GM21723 (cell line): ENCODE measurements around the gene MERTK.
"Not testable (repeated sequence)": the region's sequence is repeated elsewhere in the genome, so short reads cannot be mapped to it uniquely, and the experiment has no call there.

ENCODE experiments used
- ATAC-seq: cut with Tn5 transposase; IDR thresholded peaks from one replicate; pipeline ENCODE4 v1.9.1; 2021; ENCODE audit warnings: mild to moderate bottlenecking, moderate library complexity; ENCODE audit not compliant: unreplicated experiment

MERTK gene

DNA sequence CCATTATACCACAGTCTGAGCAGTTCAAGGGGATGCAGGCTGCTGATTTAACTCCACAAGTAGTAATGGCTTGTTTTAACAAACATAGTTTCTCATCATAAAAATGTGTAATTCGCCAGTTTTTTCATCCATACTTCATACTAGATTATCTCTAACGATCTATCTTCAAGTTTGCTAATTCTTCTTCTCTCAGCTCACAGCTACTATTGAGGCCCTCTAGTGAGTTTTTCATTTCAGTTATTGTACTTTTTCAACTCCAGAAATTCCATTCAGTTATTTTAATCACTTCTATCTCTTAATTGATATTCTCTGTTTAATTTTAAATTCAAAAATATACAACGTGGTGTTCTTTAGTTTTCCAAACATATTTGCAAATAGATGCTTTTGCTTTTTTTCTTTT is 136.5 kb downstream of the MERTK start:
- no peak for ATAC-seq

DNA sequence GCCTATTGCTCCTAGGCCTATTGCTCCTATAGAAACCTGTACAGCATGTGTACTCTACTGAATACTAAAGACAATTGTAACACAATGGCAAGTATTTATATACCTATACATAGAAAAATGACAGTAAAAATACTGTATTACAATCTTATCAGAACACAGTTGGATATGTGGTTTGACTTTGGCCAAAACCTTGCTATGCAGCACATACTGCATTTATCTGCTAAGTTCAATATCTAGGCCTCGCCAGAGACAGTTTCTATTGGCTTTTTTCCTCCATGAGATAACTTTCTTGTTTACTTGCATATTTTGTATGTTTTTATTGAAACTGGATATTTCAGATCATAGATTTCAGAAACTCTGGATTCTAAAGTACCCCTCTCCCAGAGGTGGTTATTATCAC is 137.4 kb downstream of the MERTK start:
- no peak for ATAC-seq

DNA sequence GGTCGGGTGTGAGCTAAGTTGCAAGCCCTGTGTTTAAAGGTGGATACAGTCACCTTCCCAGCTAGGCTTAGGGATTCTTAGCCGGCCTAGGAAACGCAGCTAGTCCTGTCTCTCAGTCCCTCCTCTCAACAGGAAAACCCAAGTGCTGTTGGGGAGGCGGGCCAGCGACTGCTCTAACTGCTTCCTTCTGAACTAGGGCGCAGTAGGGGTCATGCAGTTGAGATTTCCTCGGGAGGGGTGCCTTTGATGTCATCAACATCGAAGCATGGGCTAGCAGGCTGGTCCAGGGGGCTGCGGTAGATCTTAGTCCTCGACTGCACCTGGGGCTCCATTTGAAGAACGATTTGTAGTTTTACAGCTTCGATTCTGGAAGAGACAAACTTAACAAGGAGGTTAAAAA is 141.1 kb downstream of the MERTK start:
- ATAC-seq: not testable (repeated sequence)

DNA sequence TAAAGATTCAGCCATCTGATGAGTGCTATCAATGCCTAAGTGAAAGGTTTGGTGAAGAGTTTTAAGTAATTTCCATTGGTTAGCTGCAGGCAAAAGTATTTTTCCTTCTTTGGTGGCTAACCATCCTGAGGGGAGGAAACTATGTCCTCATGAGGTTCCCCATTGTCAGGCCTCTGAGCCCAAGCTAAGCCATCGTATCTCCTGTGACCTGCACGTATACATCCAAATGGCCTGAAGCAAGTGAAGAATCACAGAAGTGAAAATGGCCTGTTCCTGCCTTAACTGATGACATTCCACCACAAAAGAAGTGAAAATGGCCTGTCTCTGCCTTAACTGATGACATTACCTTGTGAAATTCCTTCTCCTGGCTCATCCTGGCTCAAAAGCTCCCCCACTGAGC is 141.7 kb downstream of the MERTK start:
- ATAC-seq: not testable (repeated sequence)

DNA sequence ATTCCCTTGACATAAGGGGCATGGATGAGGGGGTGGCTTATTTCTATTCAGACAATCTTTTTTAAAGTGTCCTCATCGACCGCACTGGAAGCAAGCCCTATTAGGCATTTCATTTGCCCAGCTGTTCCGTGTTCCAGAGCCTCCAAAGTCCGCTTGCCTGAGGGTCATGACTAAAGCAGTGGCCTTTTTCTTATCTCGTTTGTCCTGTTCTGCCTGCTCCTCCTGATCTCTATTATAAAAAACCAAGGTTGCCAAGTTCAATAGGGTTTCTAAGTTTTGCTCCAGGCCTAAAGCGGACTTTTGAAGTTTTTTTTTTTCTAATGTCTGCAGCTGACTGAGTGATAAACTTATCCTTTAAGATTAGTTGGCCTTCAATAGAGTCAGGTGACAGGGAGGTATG is 143.1 kb downstream of the MERTK start:
- not testable (repeated sequence) for ATAC-seq

DNA sequence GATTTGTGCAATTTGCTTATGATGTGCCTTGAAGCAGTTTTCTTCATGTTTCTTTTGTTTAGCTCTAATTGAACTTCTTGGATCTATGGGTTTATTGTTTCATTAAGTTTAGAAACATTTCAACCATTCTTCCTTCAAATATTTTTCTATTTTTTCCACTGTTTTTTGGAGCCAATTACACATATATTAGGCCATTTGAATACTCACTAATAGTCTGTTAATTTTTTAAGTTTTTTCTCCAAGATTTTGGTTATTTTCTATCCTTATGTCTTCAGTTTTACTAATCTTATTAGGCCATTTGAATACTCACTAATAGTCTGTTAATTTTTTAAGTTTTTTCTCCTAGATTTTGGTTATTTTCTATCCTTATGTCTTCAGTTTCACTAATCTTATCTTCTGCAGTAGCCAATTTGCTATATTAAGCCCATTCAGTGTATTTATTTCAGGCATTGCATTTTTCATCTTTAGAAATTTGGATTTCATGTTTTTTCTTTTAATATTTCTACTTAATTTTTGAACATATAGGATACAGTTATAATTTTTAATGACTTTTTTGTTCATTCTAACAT is 147.1 kb downstream of the MERTK start:
- no peak for ATAC-seq

DNA sequence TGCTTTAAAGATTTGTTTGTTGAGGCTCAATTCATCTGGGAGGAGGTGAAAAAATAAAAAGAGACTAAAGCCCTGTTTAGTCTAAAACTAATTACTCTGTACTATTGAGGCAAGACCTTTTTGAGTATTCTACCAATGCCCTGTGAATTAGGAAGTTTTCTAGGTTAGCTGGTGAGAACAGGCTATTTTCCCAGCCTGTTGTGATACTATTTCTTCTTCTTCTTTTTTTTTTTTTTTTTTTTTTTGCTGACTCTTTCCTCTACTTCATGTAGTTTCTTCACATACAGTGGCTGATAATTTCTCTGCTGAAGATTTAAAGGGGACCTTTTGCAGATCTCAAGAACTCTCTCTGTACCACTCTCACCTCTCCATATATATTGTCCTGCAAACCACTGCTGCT is 147.8 kb downstream of the MERTK start:
- no peak for ATAC-seq

DNA sequence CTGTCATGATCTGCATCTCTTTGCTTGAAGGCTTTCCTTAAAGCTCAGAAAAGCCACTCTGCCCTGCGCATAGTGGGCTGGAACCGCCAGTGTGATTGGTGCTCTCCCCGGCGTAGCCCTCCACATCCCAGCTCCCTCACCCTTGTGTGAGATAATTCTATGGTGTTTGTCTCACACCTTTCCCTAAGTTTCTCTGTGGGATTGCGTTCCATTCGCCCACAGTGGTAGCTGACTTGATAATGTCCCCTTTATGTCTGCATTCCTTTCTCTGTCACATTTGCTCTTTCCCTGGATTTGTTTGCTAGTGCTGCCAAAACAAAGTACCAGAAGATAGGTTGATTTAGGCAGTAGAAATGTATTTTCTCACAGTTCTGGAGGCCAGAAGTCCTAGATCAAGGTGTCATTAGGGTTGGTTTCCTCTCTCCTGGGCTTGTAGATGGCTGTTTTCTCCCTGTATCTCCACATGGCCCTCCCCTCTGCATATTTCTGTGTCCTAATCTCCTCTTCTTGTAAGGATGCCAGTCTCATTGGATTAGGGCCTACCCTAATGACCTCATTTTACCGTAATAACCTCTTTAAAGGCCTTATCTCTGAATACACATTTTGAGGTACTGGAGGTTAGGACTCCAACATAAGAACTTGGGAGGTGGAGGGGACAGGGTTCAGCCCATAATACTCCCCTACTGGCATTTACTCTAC is 149.3 kb downstream of the MERTK start:
- ATAC-seq: no peak

DNA sequence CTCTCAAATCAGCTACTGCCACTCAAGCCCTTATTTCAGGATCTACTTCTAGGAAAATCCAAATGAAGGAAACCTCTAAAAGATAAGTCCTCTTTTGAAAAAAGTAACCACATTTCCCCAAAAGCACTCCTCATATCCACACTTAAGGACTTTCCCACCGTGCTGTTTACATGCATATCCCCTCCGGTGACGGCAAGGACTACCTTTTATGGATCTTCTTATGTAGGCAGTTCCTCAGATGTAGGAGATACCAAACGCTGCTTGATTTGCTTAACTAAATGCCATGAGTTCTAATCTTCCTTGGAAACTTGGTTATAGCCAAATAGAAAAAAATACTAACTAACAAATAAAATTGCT is 149.8 kb downstream of the MERTK start:
- ATAC-seq: no peak

DNA sequence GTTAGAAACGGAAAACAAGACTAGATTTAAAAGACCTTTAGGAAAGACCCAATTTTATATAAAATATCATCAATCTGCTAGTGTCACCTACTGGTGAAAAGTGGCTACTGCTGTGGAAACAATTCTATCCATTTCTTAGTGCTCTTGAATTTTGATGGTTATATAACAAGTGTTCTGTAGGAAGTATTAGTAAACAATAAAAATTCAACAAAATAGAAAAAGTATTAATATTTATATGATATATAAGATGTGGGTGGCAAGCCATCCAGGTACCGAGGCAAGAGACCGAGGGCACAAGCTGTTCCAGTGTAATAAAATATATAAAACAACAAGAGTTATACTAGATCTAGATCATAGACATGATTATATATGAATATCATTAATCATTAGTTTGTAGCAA is 150.5 kb downstream of the MERTK start:
- peak; percentile 79 for ATAC-seq

DNA sequence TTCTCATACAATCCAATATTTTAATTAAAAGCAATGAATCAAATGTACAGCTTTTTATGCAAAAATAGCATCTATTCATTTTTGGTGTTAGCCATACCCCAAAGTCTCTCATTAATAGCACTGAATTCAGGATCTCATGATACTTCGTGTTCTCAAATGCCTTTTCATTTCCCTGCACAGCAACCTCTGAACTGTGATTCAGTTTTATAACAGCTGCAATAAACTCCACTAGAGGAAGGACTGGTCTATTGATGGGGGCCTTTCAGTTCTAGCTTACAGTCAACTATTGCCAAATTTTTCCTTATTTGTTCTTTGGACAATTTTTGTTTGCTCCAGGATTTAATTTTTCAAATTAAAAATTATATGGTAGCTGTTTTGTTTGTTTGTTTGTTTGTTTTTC is 151.9 kb downstream of the MERTK start:
- ATAC-seq: no peak

DNA sequence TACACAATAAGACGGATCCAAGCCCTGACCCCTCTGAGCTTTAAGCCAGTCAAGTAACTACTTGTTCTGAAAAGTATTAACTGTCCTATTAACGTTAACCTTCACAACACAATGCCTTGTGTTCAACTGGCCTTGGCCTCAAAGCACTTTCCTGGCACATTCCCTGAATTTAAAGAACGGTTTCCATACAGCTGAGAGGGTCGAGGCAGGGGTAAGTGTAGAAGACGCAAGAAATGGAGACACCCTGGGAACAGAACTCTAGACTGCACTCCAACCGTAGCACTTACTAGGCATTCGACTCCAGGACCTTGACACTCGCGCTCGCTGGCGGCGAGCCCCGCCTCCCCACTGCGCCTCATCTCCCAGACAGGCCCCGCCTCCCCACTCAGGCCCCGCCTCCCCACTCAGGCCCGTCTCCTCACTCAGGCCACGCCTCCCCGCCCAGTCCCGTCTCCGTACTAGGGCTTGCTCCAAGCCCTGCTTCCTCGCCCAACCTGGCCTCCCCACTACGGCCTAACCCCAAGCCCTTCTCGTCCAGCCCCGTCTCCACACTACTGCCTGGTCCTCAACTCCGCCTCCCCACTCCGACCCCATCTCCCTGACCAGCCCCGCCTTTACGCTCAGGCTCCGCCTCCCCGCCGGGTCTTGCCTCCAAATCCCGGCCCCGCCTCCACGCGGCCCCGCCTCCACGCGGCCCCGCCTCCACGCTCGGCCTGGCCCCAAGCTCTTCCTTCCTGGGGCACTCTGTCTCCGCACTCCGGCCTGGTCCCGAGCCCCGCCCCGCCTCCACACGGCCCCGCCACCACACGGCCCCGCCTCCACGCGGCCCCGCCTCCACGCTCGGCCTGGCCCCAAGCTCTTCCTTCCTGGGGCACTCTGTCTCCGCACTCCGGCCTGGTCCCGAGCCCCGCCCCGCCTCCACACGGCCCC is 155.8 kb downstream of the MERTK start:
- ATAC-seq: peak; percentile 69

DNA sequence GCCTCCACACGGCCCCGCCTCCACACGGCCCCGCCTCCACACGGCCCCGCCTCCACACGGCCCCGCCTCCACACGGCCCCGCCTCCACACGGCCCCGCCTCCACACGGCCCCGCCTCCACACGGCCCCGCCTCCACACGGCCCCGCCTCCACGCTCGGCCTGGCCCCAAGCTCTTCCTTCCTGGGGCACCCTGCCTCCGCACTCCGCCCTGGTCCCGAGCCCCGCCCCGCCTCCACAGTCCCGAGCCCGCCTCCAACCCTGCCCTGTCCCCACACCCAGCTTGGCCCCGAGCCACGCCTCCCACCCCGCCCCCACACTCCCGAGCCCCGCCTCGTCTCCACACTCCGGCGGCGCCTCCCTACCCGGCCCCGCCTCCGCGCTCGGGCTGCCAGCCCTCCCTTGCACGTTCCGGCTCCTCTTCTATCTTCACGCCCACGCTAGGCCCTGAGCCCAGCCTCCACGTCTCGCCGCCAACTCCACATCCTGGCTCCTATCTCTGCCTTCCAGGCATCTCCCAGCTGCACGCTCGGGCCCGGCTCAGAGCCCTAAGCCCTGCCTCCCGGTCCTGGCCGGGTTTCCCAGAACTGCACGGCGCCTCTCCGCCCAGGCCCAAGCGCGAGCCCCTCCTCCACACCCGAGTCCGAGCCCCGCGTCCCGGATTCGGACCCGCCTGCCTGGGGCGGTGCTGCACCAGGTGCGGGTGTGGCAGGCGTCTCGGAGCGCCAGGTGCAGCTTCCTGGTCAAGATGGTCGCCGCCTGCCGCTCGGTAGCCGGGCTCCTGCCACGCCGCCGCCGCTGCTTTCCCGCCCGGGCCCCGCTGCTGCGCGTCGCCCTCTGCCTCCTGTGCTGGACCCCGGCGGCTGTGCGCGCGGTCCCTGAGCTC is 156.7 kb downstream of the MERTK start, which contains the start of gene TMEM87B:
Gene TMEM87B (plus strand): TSS at position 423 of the 883 bp plus-strand sequence. CDS start 323 bp downstream, at position 746.
- peak; percentile 59 for ATAC-seq

DNA sequence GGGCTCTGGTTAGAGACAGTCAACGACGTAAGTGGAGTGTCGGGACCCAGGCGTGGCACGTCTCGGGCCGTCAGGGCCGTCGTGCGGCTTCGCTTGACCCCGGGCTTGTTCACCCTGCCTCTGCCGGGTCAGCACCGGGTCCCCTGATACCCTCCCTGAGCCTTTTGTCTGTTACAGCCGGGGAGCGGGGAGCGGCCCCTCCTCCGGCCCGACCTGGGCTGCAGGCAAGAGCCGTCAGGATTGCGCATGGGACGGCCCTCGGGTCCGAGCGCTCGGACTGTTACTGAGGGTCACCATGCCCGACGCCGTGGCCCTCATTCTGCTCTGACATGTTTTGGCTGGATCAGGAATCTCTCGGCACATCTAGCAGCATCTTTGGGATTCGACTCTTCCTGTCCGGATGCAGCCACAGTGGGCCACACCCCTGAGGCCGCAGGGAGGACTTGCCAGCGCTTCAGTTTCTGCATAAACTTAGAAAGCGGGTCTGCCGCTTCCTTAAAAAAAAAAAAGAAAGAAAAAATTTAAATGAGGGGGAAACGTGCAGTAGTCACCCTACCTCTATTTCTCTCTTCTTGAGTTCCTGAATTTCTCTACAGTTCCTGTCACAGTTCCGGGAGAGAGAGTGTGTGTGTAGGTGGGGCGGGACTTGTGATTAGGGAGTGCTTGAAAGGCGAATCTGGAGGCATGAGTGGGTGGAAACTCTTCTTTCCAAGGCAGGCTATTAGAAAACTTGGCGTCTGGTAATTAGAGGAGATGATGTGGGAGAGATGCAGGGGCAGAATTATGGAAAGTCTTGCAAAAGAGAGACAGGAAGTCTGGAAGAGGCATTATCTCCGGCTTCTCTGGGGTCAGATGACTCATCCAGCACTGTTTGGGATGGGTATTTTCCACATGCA is 157.6 kb downstream of the MERTK start:
- peak; percentile 4 for ATAC-seq

DNA sequence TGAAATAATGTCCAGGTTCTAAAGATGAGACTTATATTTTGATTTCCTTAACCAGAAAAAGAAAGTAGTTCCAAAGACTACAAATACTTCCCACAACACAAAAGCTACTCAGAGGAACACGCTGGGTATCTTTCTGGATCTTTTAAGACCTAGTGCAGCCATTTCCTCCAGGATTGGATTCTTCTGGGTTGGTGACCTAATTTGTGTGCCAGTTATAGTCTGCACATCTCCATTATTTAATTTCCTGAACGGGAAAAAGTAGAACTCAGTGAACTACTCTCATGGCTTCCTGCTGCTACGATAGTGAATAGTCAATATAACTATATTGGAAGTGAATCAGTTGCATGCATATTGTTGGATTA is 158.2 kb downstream of the MERTK start:
- no peak for ATAC-seq

DNA sequence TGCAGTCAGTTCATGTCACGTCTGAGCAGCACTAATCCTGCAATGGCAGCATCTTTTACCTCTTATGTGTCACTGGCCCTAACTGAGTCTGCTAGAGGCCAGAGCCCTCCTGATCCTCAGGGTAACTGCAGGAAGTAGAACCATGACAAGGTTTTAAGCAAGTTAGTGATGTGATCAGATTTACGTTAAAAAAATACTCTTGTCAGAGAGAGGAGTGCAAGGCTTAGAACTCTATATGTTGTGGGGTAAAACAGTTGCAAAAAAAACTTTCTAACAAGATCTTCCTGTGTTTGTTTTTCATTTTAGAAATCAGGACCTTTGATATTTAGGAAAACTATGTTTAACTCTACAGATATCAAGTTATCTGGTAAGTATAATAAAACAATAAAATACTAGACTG is 161.3 kb downstream of the MERTK start:
- no peak for ATAC-seq

DNA sequence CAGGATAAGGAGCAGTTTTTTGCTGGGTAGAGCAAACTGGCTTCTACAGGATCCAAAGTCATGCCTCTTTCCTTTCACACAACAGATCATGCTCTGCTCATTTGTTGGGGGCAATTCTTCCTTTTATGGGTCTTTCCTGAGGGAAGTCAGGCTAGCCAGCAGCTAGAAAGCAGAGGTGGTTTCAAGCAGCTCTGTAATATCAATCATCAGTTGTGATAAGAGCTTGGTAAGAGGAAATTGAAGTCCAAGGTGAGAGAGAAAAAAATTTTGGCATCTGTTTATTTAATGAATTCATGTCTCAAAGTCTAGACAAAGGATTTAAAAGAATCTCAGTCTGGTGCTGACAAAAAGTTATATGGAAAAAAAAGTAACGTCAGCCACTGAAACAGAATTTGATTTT is 162.9 kb downstream of the MERTK start:
- no peak for ATAC-seq

DNA sequence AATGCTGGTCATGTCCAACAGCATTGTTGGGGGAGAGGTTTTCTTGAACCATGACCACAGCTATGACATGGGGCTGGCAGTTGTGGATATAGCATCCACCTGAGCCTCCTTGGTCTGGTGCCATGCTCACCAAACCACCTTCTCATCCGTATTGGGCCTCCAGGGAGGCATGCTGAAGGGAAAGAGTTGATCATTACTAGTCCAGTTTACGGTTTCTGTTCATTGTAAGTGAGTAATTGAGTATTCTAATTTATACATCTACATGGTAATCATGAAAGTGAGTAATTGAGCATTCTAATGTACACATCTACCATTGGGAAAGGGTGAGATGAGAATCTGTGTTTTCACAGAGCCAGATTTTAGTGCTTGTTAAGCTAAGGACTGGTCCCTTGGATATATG is 163.4 kb downstream of the MERTK start:
- ATAC-seq: no peak

DNA sequence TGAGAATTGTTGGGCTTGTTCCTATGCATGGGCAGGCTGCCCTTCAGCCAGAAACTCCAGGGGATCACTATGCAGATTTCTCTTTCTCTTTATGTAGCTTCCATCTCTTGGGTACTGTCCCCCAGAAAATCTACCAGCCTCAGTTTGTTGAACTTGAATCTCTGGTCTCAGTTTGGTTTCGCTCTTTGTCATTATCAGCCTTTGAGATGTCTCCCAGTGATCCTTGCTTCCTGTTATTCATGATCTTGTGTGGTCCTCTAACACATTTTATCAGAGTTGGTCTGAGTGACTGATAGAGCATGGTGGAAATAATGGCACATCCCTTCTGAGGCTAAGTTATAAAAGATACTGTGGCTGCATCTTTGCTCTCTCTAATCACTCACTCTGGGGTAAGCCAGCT is 164.5 kb downstream of the MERTK start:
- ATAC-seq: no peak

DNA sequence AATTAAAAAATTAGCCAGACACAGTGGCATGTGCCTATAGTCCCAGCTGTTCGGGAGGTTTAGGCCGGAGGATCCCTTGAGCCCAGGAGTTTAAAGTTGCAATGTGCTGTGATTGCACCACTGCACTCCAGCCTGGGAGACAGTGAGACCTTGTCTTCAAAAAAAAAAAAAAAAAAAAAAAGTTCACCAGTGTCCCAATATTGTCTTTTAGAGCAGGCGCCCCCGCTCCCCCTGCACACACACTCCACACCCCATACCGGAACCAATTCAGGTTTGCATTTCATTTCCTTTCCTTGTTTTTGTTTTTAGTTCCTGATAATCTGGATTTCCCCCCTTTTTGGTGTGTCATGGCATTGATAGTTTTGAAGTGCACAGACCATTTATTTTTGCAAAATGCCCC is 167.1 kb downstream of the MERTK start:
- no peak for ATAC-seq
